ENCODE data around the gene TBXA2R.

- TF ChIP-seq CTCF (optimal IDR thresholded peaks at IDR 0.05 in 1 of 3, IDR thresholded peaks at IDR 0.05 in 1 of 3, conservative IDR thresholded peaks at IDR 0.05 in 1 of 3; ENCODE audit: extremely low read depth in 1 of 3, insufficient read depth in 2 of 3, low read length in 3 of 3) (no peak), EZH2 (IDR thresholded peaks at IDR 0.05; ENCODE audit: low read length) (no peak)
These were observed 7.4 kb upstream of the TBXA2R start for GRCh38 chr19:3613818-3614661.

All from keratinocyte (primary cell).